PC-9 (cell line): ENCODE measurements around the gene MVD. TPM values are rescaled to one million over a fixed set of nuclear protein-coding genes. Genes with fewer than 3 reads are reported as not detected.

Experiments used
- BruUV-seq: library from RNA; stranded (reverse); fragments of 400-500 nt; replicated peaks from 2 replicates; lab custom pipeline; 2021; lab: Mats Ljungman, UMichigan
- CTCF ChIA-PET: fragments of 300-600 bp; sonication (Branson Sonifier 250); formaldehyde crosslinking; loops from one replicate; lab custom pipeline; 2022; ENCODE audit warnings: antibody characterized with exemption; lab: Charles Lee
- POLR2A ChIA-PET: fragments of 300-600 bp; sonication (Branson Sonifier 250); formaldehyde crosslinking; loops from one replicate; lab custom pipeline; 2022; ENCODE audit warnings: antibody characterized with exemption; ENCODE audit not compliant: unreplicated experiment; lab: Charles Lee
- DNase-seq, 2 experiments: peaks; one replicate each; pipeline versions ENCODE4 v3.0.0 to v3.0.0-alpha.2; 2015 to 2022; ENCODE audit warnings: mixed read lengths in 1 of 2
- H2AFZ ChIP-seq: fragments of 200-600 bp; sonication (generic); 2 replicates; pipeline ENCODE4 v1.8.1; 2017; ENCODE audit warnings: antibody characterized with exemption
- H3F3A ChIP-seq: fragments of 200-600 bp; sonication (generic); 2 replicates; pipeline ENCODE4 v1.8.1; 2017; ENCODE audit warnings: antibody characterized with exemption, mild to moderate bottlenecking, low read depth; ENCODE audit not compliant: insufficient read depth
- H3K27ac ChIP-seq: fragments of 200-600 bp; sonication (generic); 2 replicates; pipeline ENCODE4 v1.6.1; 2016; ENCODE audit warnings: mixed run types
- H3K27me3 ChIP-seq: fragments of 200-600 bp; sonication (generic); 2 replicates; pipeline ENCODE4 v1.6.1; 2016; ENCODE audit warnings: low read depth, mixed run types; ENCODE audit not compliant: insufficient read depth
- H3K36me3 ChIP-seq: fragments of 200-600 bp; sonication (generic); 2 replicates; pipeline ENCODE4 v1.6.1; 2016; ENCODE audit warnings: low read depth, mixed run types
- H3K4me1 ChIP-seq: fragments of 200-600 bp; sonication (generic); replicated peaks from 2 replicates; pipeline ENCODE4 v1.6.1; 2016; ENCODE audit warnings: mixed run types; ENCODE audit not compliant: insufficient read depth
- H3K4me2 ChIP-seq: fragments of 200-600 bp; sonication (generic); 2 replicates; pipeline ENCODE4 v1.6.1; 2017; ENCODE audit warnings: mixed run types
- H3K4me3 ChIP-seq: fragments of 200-600 bp; sonication (generic); 2 replicates; pipeline ENCODE4 v1.6.1; 2016; ENCODE audit warnings: mixed run types
- H3K79me2 ChIP-seq: fragments of 200-600 bp; sonication (generic); 2 replicates; pipeline ENCODE4 v1.6.1; 2017; ENCODE audit warnings: low read depth, mixed run types
- H3K9me2 ChIP-seq: fragments of 200-600 bp; sonication (generic); 2 replicates; pipeline ENCODE4 v1.8.1; 2017; ENCODE audit warnings: mild to moderate bottlenecking; ENCODE audit not compliant: insufficient read depth
- H3K9me3 ChIP-seq: fragments of 200-600 bp; sonication (generic); 2 replicates; pipeline ENCODE4 v1.8.1; 2016; ENCODE audit warnings: low read depth; ENCODE audit not compliant: insufficient read depth
- H4K20me1 ChIP-seq: fragments of 200-600 bp; sonication (generic); 2 replicates; pipeline ENCODE4 v1.8.1; 2017; ENCODE audit not compliant: insufficient read depth
- EZH2 ChIP-seq: fragments of 200-600 bp; sonication (generic); IDR thresholded peaks from 2 replicates; pipeline ENCODE4 v1.8.0; 2017; ENCODE audit warnings: antibody characterized with exemption, low read depth
- intact Hi-C: fragments of 100-400 bp; cut with micrococcal nuclease; formaldehyde crosslinking; loops from one replicate; pipeline ENCODE4 v1.10.0; 2022; ENCODE audit not compliant: unreplicated experiment
- total RNA-seq: library from RNA; stranded (reverse); gene quantifications from 2 replicates; pipeline ENCODE4 v1.2.3, GENCODE V29; 2021
- TF ChIP-seq, protein P1 (sequence below): fragments of 200-600 bp; sonication (generic); conservative IDR thresholded peaks from 2 replicates; pipeline ENCODE4 v1.6.1; 2017; ENCODE audit warnings: mixed run types, antibody characterized with exemption, mild to moderate bottlenecking, moderate library complexity

Gene MVD
- total RNA-seq, 1 experiment from 2014 or later, result 168 TPM

DNA sequence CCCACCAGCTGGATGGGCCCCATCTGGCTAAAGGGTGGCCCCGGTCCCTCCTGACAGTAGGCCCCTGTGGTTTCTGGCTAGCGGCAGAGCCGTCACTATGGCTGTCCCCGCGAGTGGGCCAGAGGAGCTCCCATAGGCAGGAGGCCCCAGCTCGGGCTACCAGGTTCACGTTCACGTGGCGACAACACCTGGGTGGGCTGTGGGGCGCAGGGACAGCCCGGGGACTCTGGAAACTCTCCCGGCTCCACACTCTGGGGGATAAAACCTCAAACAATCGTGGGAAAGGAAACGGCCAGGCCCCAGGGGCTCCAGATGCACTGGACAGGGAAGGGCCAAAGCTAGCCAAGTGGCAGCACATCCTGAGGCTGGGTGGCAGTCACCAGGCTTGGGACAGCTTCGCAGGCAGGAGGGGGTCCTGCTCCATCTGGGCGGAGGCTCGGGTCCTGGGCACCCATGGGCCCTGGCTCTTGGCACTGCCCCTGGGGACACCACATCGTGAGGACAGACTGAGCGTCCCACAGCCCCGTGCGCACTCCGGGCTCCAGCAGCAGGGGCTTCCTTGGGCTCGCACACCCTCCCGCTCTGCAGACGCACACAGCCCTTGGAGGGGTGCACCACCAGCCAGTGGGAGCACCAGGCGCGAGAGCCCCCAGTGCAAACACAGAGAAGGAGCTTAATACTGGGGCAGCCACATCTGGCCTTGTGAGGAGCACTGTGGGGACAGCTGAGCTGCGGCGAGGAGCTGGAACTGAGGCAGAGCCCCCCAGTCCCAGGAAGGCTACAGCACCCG lies 38.9 kb upstream of the MVD start:
- no peak for DNase-seq
- Histone ChIP-seq H4K20me1 (peaks cover 6% of the 10 kb centered on the region; the same call in 1 of the 2 replicates), H3K4me3 (no peak overlapping the region), H3F3A (no peaks in the 10 kb centered on the region), H3K36me3 (no peaks in the 10 kb centered on the region), H3K9me3 (no peaks in the 10 kb centered on the region), H2AFZ (no peak overlapping the region), H3K27ac (no peak overlapping the region), H3K4me2 (no peak overlapping the region), H3K9me2 (no peaks in the 10 kb centered on the region), H3K79me2 (peaks cover 8% of the 10 kb centered on the region; the same call in 1 of the 2 replicates), H3K4me1 (peaks cover 11% of the 10 kb centered on the region), H3K27me3 (no peaks in the 10 kb centered on the region)
- intact Hi-C loops, result no loop called here
- no TSS peak for BruUV-seq
- CTCF ChIA-PET, result interaction anchor here (0.6 kb wide), 1 partner anchor 14 kb away, joined by 4 read pairs; no protein-coding TSS in a partner anchor
- POLR2A ChIA-PET, result interaction anchor here (0.6 kb wide), 1 partner anchor 1028 kb away, joined by 3 read pairs; no protein-coding TSS in a partner anchor
- no peak for TF ChIP-seq EZH2
- TF ChIP-seq, protein P1, sequence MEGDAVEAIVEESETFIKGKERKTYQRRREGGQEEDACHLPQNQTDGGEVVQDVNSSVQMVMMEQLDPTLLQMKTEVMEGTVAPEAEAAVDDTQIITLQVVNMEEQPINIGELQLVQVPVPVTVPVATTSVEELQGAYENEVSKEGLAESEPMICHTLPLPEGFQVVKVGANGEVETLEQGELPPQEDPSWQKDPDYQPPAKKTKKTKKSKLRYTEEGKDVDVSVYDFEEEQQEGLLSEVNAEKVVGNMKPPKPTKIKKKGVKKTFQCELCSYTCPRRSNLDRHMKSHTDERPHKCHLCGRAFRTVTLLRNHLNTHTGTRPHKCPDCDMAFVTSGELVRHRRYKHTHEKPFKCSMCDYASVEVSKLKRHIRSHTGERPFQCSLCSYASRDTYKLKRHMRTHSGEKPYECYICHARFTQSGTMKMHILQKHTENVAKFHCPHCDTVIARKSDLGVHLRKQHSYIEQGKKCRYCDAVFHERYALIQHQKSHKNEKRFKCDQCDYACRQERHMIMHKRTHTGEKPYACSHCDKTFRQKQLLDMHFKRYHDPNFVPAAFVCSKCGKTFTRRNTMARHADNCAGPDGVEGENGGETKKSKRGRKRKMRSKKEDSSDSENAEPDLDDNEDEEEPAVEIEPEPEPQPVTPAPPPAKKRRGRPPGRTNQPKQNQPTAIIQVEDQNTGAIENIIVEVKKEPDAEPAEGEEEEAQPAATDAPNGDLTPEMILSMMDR, result no peak

DNA sequence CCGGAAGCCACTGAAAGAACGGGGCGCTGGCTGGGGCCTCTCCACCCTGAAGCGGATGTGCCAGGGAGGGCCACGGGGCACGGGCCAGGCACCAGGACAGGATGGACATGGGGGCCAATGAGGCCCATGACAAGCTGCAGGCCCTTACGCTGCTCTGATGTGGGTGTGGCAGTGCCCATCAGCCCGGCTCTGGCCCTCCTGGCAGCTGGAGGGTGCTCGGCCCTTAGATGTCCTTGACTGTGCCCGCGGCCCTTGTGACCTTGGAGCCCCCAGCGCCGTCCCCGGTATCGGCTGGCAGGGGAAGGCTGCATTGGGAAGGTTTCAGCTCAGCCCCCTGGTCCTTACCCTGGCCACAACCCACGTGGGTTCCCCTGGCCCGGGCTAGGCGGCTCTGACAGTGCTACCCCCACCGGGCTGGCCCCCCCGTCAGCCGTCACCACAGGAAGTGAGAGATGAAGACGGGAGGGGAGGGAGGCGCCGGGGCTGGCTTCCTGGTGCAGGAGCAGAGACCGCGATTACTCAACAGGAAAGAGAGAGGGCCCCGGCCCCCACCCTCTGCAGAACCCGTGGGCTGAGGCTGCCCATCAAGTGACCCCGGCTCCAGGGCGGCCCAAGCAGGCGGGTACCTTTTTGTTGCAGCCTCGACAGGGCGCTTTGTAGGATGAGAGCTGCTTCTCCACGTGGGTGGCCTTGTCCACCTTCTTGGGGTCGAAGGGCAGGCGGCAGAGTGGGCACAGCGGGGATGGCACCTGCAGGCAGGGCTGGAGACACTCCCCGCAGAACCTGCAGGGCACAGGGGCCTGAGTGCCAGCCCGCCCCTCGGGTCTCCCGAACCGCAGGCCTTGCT lies 38.0 kb upstream of the MVD start:
- CTCF ChIA-PET, result no interaction called here
- Histone ChIP-seq H3K4me1 (peaks cover 11% of the 10 kb centered on the region), H4K20me1 (peaks cover 6% of the 10 kb centered on the region; the same call in 1 of the 2 replicates), H3K4me3 (no peak overlapping the region), H3K79me2 (0 out of 2 replicates have a peak, but pooled peaks cover 5% of the 10 kb centered on the region), H3K27ac (no peak overlapping the region), H3K4me2 (no peak overlapping the region), H3F3A (no peaks in the 10 kb centered on the region), H3K36me3 (no peaks in the 10 kb centered on the region), H3K27me3 (no peaks in the 10 kb centered on the region), H3K9me3 (no peaks in the 10 kb centered on the region), H3K9me2 (no peaks in the 10 kb centered on the region), H2AFZ (no peak overlapping the region)
- POLR2A ChIA-PET, result interaction anchor here (0.6 kb wide), 1 partner anchor 1027 kb away, joined by 3 read pairs; no protein-coding TSS in a partner anchor
- DNase-seq, result no peak
- intact Hi-C loops, result no loop called here
- no TSS peak for BruUV-seq
- no peak for TF ChIP-seq EZH2
- TF ChIP-seq, protein P1, result no peak

- Histone ChIP-seq H3F3A (no peaks in the 10 kb centered on the region), H3K79me2 (0 out of 2 replicates have a peak, but pooled peaks cover 4% of the 10 kb centered on the region), H3K27ac (no peak overlapping the region), H3K9me2 (no peaks in the 10 kb centered on the region), H4K20me1 (peaks cover 6% of the 10 kb centered on the region; the same call in 1 of the 2 replicates), H3K36me3 (no peaks in the 10 kb centered on the region), H2AFZ (no peak overlapping the region), H3K4me2 (no peak overlapping the region), H3K9me3 (no peaks in the 10 kb centered on the region), H3K4me1 (peaks cover 9% of the 10 kb centered on the region), H3K4me3 (no peak overlapping the region), H3K27me3 (no peaks in the 10 kb centered on the region)
- no peak for DNase-seq
- POLR2A ChIA-PET, result no interaction called here
- intact Hi-C loops, result no loop called here
- CTCF ChIA-PET, result interaction anchor here (0.7 kb wide), 1 partner anchor 43 kb away, joined by 4 read pairs; no protein-coding TSS in a partner anchor
- no peak for TF ChIP-seq EZH2
- TF ChIP-seq, protein P1, result no peak
- BruUV-seq, result no TSS peak
Observed at GRCh38 chr16:88700322-88700635, 37.4 kb upstream of the MVD start.
